ENCODE measurements around the gene TMA7. TPM values are rescaled to one million over a fixed set of nuclear protein-coding genes. Genes with fewer than 3 reads are reported as not detected.

The TMA7 gene
- 106 TPM for total RNA-seq

GRCh38 chr3:48439820-48440589 is at the start of gene TMA7, which contains the start of gene CCDC51:
TSS of gene TMA7 (plus strand) at chr3:48440257. CDS start at chr3:48440297, 40 bp downstream.
TSS of gene CCDC51 (minus strand) at chr3:48440119. CDS start at chr3:48435128, 4,991 bp downstream.

GRCh38 chr3:48429960-48430707 is 9.9 kb upstream of the TMA7 start, which contains the start of gene PLXNB1:
TSS of gene PLXNB1 (minus strand) at chr3:48430086. CDS start at chr3:48424611, 5,475 bp downstream.

GRCh38 chr3:48446425-48447193 is 6.6 kb downstream of the TMA7 start, which contains the start of gene ATRIP:
TSS of gene ATRIP (plus strand) at chr3:48446737. CDS start at chr3:48446846, 109 bp downstream.

Other genes with a start within 250 kb of the TMA7 start
- gene CAMP, start 216.8 kb upstream of the TMA7 start, total RNA-seq = 12.1 TPM
- 10.5 TPM for gene ZNF589, start 199.2 kb upstream of the TMA7 start, total RNA-seq
- gene NME6, start 138.9 kb upstream of the TMA7 start, total RNA-seq = 30.0 TPM
- not detected for gene SPINK8, start 106.6 kb upstream of the TMA7 start, total RNA-seq
- 0.23 TPM for gene FBXW12, start 68.0 kb upstream of the TMA7 start, total RNA-seq
- gene PLXNB1, start 10.2 kb upstream of the TMA7 start, total RNA-seq = 202 TPM
- 18.6 TPM for gene CCDC51, start 138 bp upstream of the TMA7 start, total RNA-seq
- gene ATRIP, start 6.5 kb downstream of the TMA7 start, total RNA-seq = 5.8 TPM
- gene SHISA5, start 63.9 kb downstream of the TMA7 start, total RNA-seq = 67.4 TPM
- gene PFKFB4, start 116.5 kb downstream of the TMA7 start, total RNA-seq = 8.2 TPM
- 0.29 TPM for gene UCN2, start 123.5 kb downstream of the TMA7 start, total RNA-seq
- 27.4 TPM for gene COL7A1, start 155.1 kb downstream of the TMA7 start, total RNA-seq
- 253 TPM for gene UQCRC1, start 169.4 kb downstream of the TMA7 start, total RNA-seq
- not detected for gene TMEM89, start 181.5 kb downstream of the TMA7 start, total RNA-seq
- gene SLC26A6, start 195.2 kb downstream of the TMA7 start, total RNA-seq = 25.6 TPM
- 0.70 TPM for gene CELSR3, start 222.6 kb downstream of the TMA7 start, total RNA-seq
- 19.3 TPM for gene NCKIPSD, start 245.7 kb downstream of the TMA7 start, total RNA-seq